K562 (cell line): ENCODE data around the gene ZFAND2B. TPM values are rescaled to one million over a fixed set of nuclear protein-coding genes. Genes with fewer than 3 reads are reported as not detected.

Experiments used
- CHD4 ChIP-seq: fragments of 200-600 bp; sonication (generic); IDR thresholded peaks from 3 replicates; pipeline ENCODE4 v1.6.1; 2012; ENCODE audit warnings: low read depth, mild to moderate bottlenecking, mixed read lengths, low read length, inconsistent platforms; ENCODE audit not compliant: insufficient read depth, insufficient replicate concordance, poor library complexity, severe bottlenecking
- CREB5 ChIP-seq: fragments of 250-450 bp; sonication (Bioruptor Pico); IDR thresholded peaks from 2 replicates; pipeline ENCODE4 v1.5.0; 2020; ENCODE audit warnings: mild to moderate bottlenecking
- CREM ChIP-seq: IDR thresholded peaks from 2 replicates; pipeline ENCODE4 v1.6.1; 2014; ENCODE audit warnings: antibody characterized with exemption, low read depth
- EP400 ChIP-seq: fragments of 450-650 bp; IDR thresholded peaks from 2 replicates; pipeline ENCODE4 v1.6.1; 2017; ENCODE audit warnings: antibody characterized with exemption, mild to moderate bottlenecking, moderate library complexity
- HOXB6 ChIP-seq: fragments of 250-450 bp; sonication (Bioruptor Pico); IDR thresholded peaks from 2 replicates; pipeline ENCODE4 v1.5.1; 2022; ENCODE audit warnings: mild to moderate bottlenecking, borderline replicate concordance
- ILK ChIP-seq: fragments of 450-650 bp; IDR thresholded peaks from 2 replicates; pipeline ENCODE4 v1.6.1; 2016; ENCODE audit warnings: missing genetic modification characterization, low read depth, mild to moderate bottlenecking, missing compliant biosample characterization, moderate library complexity, borderline replicate concordance
- LARP7 ChIP-seq: fragments of 450-650 bp; IDR thresholded peaks from 2 replicates; pipeline ENCODE4 v1.6.1; 2016
- MCM7 ChIP-seq, 2 experiments: fragments of 450-650 bp; IDR thresholded peaks; 2 replicates each; pipeline ENCODE4 v1.6.1; 2016 to 2018
- MED1 ChIP-seq: sonication (generic); formaldehyde crosslinking; IDR thresholded peaks from 2 replicates; pipeline ENCODE4 v1.8.1; 2023; ENCODE audit warnings: missing genetic modification reagents, borderline replicate concordance
- PTBP1 ChIP-seq: fragments of 200-400 bp; formaldehyde crosslinking; IDR thresholded peaks from 2 replicates; pipeline ENCODE4 v1.6.1; 2017; ENCODE audit warnings: low read depth, low read length
- RAD21 ChIP-seq, 2 experiments: fragments of 250-450 bp in 1 of 2; fragments of 450-650 bp in 1 of 2; sonication (Bioruptor Pico) in 1 of 2; formaldehyde crosslinking in 1 of 2; IDR thresholded peaks in 1 of 2; conservative IDR thresholded peaks in 1 of 2; 2 replicates each; pipeline versions ENCODE4 v1.4.0 to v1.8.0; 2020 to 2022; ENCODE audit warnings: mild to moderate bottlenecking in 2 of 2, moderate library complexity in 1 of 2
- SMAD1 ChIP-seq: fragments of 150-350 bp; IDR thresholded peaks from 2 replicates; pipeline ENCODE4 v1.6.1; 2014; ENCODE audit warnings: low read length, low read depth; ENCODE audit not compliant: partially characterized antibody
- TFAP4 ChIP-seq: sonication (generic); formaldehyde crosslinking; IDR thresholded peaks from 2 replicates; pipeline ENCODE4 v1.8.0; 2022; ENCODE audit warnings: missing genetic modification reagents, mild to moderate bottlenecking, moderate library complexity, borderline replicate concordance
- ZSCAN32 ChIP-seq: fragments of 450-650 bp; formaldehyde crosslinking; IDR thresholded peaks from 2 replicates; pipeline ENCODE4 v1.4.0; 2020; ENCODE audit warnings: mild to moderate bottlenecking, moderate library complexity
- polyA plus RNA-seq, 8 experiments: library from polyadenylated mRNA; depleted of rRNA in 4 of 8; stranded (reverse) in 5 of 8; unstranded in 3 of 8; fragments of >200 nt; fragmentation: Nextera tagmentation in 2 of 8; fragmentation: Illumina TruSeq in 1 of 8; extraction: Ambion mirVana in 2 of 8; extraction: Trizol in 1 of 8; gene quantifications; 2 replicates each; pipeline versions ENCODE4 v1.2.1 to v1.2.3, GENCODE V29; 2011 to 2014; ENCODE audit warnings: inconsistent platforms in 1 of 8, missing spikeins in 1 of 8
- total RNA-seq, 7 experiments: library from RNA; depleted of rRNA in 6 of 7; stranded (reverse); fragments of >200 nt in 6 of 7; fragmentation: Illumina TruSeq in 2 of 7; extraction: Trizol in 2 of 7; gene quantifications; 2 replicates each; pipeline versions ENCODE4 v1.2.1 to v1.2.3, GENCODE V29; 2011 to 2021; ENCODE audit warnings: low replicate concordance in 1 of 7

The ZFAND2B gene
- total and polyA plus RNA-seq, 9 of the 15 experiments (the other 6 are each of a cell fraction or from before 2014, with no cell fraction given): 9.9 to 33.3 (median 26.1) TPM

- no peak for TF ChIP-seq PTBP1
- no peak for TF ChIP-seq SMAD1
- TF ChIP-seq RAD21 (CRISPR knock-in tag; conservative IDR thresholded peaks at IDR 0.05 in 1 of 2, IDR thresholded peaks at IDR 0.05 in 1 of 2): no peak
- no peak for TF ChIP-seq CHD4
- TF ChIP-seq MCM7 (IDR thresholded peaks at IDR 0.05): no peak
- TF ChIP-seq TFAP4 (CRISPR knock-in tag): peak; percentile 27; the same call in 1 of the 2 replicates
- TF ChIP-seq ZSCAN32: no peak
- no peak for TF ChIP-seq LARP7
- TF ChIP-seq MED1 (CRISPR knock-in tag): no peak
- no peak for TF ChIP-seq CREB5
- 0 out of 2 replicates have a peak, but pooled peaks have one; percentile 1 for TF ChIP-seq EP400
- TF ChIP-seq HOXB6 (CRISPR knock-in tag): no peak
- no peak for TF ChIP-seq CREM
- no peak for TF ChIP-seq ILK
These were observed 47.4 kb downstream of the ZFAND2B start, which contains the start of gene TUBA4A (continued) for GRCh38 chr2:219253753-219254589.
